Caco-2 (cell line): ENCODE results near the gene IKZF1. TPM values are rescaled to one million over a fixed set of nuclear protein-coding genes. Genes with fewer than 3 reads are reported as not detected.

Source experiments
- BruUV-seq: library from RNA; stranded (reverse); fragments of 400-500 nt; replicated peaks from 2 replicates; lab custom pipeline; 2021; lab: Mats Ljungman, UMichigan
- CTCF ChIA-PET: fragments of 300-600 bp; sonication (Branson Sonifier 250); formaldehyde crosslinking; loops from one replicate; lab custom pipeline; 2022; ENCODE audit warnings: antibody characterized with exemption; lab: Charles Lee
- POLR2A ChIA-PET: fragments of 300-600 bp; sonication (Branson Sonifier 250); formaldehyde crosslinking; loops from one replicate; lab custom pipeline; 2022; ENCODE audit warnings: antibody characterized with exemption; lab: Charles Lee
- DNase-seq, 2 experiments: peaks; one replicate each; pipeline versions ENCODE4 v3.0.0 to v3.0.0-alpha.2; 2020 to 2022
- H3K27me3 ChIP-seq: replicated peaks from 2 replicates; pipeline ENCODE4 v1.6.0; 2011; ENCODE audit warnings: low read length; ENCODE audit not compliant: control insufficient read depth, insufficient read depth
- H3K36me3 ChIP-seq: 2 replicates; pipeline ENCODE4 v1.5.1; 2011; ENCODE audit warnings: low read length; ENCODE audit not compliant: control insufficient read depth, insufficient read depth
- H3K4me1 ChIP-seq: fragments of 250-450 bp; sonication (Bioruptor Pico); 2 replicates; pipeline ENCODE4 v1.5.1; 2020; ENCODE audit warnings: mild to moderate bottlenecking
- H3K4me3 ChIP-seq: 2 replicates; pipeline ENCODE4 v1.5.1; 2011; ENCODE audit warnings: low read depth, mild to moderate bottlenecking, control low read depth, low read length
- H3K9me3 ChIP-seq: fragments of 250-450 bp; sonication (Bioruptor Pico); 2 replicates; pipeline ENCODE4 v1.5.1; 2020; ENCODE audit warnings: mild to moderate bottlenecking, moderate library complexity
- H3K27ac Mint-ChIP-seq: one replicate; pipeline ENCODE4 v1.8.0; 2022; ENCODE audit warnings: mixed read lengths; ENCODE audit not compliant: unreplicated experiment
- H3K27me3 Mint-ChIP-seq: one replicate; pipeline ENCODE4 v1.8.0; 2022; ENCODE audit warnings: mixed read lengths; ENCODE audit not compliant: insufficient read depth, unreplicated experiment
- H3K36me3 Mint-ChIP-seq: one replicate; pipeline ENCODE4 v1.8.0; 2022; ENCODE audit warnings: mild to moderate bottlenecking, mixed read lengths; ENCODE audit not compliant: insufficient read depth, unreplicated experiment
- H3K4me1 Mint-ChIP-seq: one replicate; pipeline ENCODE4 v1.8.0; 2022; ENCODE audit warnings: low read depth, mixed read lengths; ENCODE audit not compliant: unreplicated experiment
- H3K4me3 Mint-ChIP-seq: one replicate; pipeline ENCODE4 v1.8.0; 2022; ENCODE audit warnings: mild to moderate bottlenecking, moderate library complexity, mixed read lengths; ENCODE audit not compliant: unreplicated experiment
- H3K9me3 Mint-ChIP-seq: one replicate; pipeline ENCODE4 v1.8.0; 2022; ENCODE audit warnings: mixed read lengths; ENCODE audit not compliant: unreplicated experiment
- CTCF ChIP-seq, 2 experiments: fragments of 200-600 bp in 1 of 2; IDR thresholded peaks; 1 replicate in 1 of 2; 2 replicates in 1 of 2; pipeline versions ENCODE4 v1.5.1 to v1.8.0; 2011 to 2022; ENCODE audit warnings: antibody characterized with exemption in 1 of 2, control low read depth in 1 of 2, inconsistent platforms in 1 of 2, low read depth in 1 of 2, low read length in 1 of 2, mild to moderate bottlenecking in 1 of 2, moderate library complexity in 1 of 2; ENCODE audit not compliant: insufficient read depth in 1 of 2, severe bottlenecking in 1 of 2, unreplicated experiment in 1 of 2
- intact Hi-C: fragments of 100-400 bp; cut with micrococcal nuclease; formaldehyde crosslinking; loops from one replicate; pipeline ENCODE4 v1.10.0; 2022; ENCODE audit not compliant: unreplicated experiment
- total RNA-seq: library from RNA; stranded (reverse); gene quantifications from 2 replicates; pipeline ENCODE4 v1.2.3, GENCODE V29; 2022

Gene IKZF1
- total RNA-seq, 1 experiment from 2014 or later: not detected

GRCh38 chr7:50262916-50263690 is 41.4 kb upstream of the IKZF1 start:
- ChIA-PET POLR2A (no interaction called here), CTCF (no interaction called here)
- Histone ChIP-seq H3K4me3 (no peak overlapping the region), H3K27me3 (no peaks in the 10 kb centered on the region), H3K36me3 (no peaks in the 10 kb centered on the region), H3K9me3 (no peaks in the 10 kb centered on the region), H3K4me1 (no peaks in the 10 kb centered on the region)
- H3K36me3 Mint-ChIP-seq: no peaks in the 10 kb centered on the region
- no peaks in the 10 kb centered on the region for H3K4me1 Mint-ChIP-seq
- no peak overlapping the region for H3K4me3 Mint-ChIP-seq
- no peaks in the 10 kb centered on the region for H3K9me3 Mint-ChIP-seq
- TF ChIP-seq CTCF (IDR thresholded peaks at IDR 0.05; ENCODE audit: insufficient read depth in 1 of 2, low read depth in 1 of 2, low read length in 1 of 2, severe bottlenecking in 1 of 2, unreplicated experiment in 1 of 2): no peak
- peaks cover 17% of the 10 kb centered on the region for H3K27me3 Mint-ChIP-seq
- no TSS peak for BruUV-seq
- DNase-seq: no peak
- intact Hi-C loops: no loop called here
- no peak overlapping the region for H3K27ac Mint-ChIP-seq

DNA sequence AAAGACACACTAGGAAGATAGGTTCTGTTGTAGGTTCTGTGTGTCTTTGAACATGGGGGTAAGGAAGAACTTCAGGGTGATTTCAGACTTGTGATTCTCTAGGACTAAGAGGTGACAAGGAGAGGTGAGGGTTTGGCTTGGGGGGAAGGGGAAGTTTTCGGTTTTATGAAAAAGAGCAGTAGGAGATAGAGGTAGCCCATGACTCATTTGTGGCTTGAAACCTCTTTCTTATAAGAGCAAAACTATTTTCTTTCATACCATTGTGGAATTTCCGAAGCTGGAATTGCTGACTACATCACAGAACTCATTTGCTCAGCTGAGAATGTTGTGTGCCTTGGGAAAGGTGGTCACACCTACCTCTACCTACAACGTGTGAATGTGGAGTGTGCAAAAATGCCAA is 39.6 kb upstream of the IKZF1 start:
- ChIA-PET POLR2A (no interaction called here), CTCF (no interaction called here)
- Mint-ChIP-seq H3K36me3 (no peaks in the 10 kb centered on the region), H3K9me3 (no peaks in the 10 kb centered on the region), H3K4me3 (no peak overlapping the region), H3K4me1 (no peaks in the 10 kb centered on the region), H3K27me3 (peaks cover 16% of the 10 kb centered on the region), H3K27ac (no peak overlapping the region)
- Histone ChIP-seq H3K4me1 (no peaks in the 10 kb centered on the region), H3K36me3 (no peaks in the 10 kb centered on the region), H3K9me3 (no peaks in the 10 kb centered on the region), H3K27me3 (no peaks in the 10 kb centered on the region), H3K4me3 (no peak overlapping the region)
- BruUV-seq: no TSS peak
- DNase-seq: no peak
- intact Hi-C loops: no loop called here
- TF ChIP-seq CTCF (IDR thresholded peaks at IDR 0.05; ENCODE audit: insufficient read depth in 1 of 2, low read depth in 1 of 2, low read length in 1 of 2, severe bottlenecking in 1 of 2, unreplicated experiment in 1 of 2): no peak

- H3K4me1 Mint-ChIP-seq: no peaks in the 10 kb centered on the region
- no peak overlapping the region for H3K27ac Mint-ChIP-seq
- no peak overlapping the region for H3K4me3 Mint-ChIP-seq
- peaks cover 19% of the 10 kb centered on the region for H3K27me3 Mint-ChIP-seq
- CTCF ChIA-PET: no interaction called here
- BruUV-seq: no TSS peak
- no peaks in the 10 kb centered on the region for H3K4me1 ChIP-seq
- H3K27me3 ChIP-seq: no peaks in the 10 kb centered on the region
- TF ChIP-seq CTCF (IDR thresholded peaks at IDR 0.05; ENCODE audit: insufficient read depth in 1 of 2, low read depth in 1 of 2, low read length in 1 of 2, severe bottlenecking in 1 of 2, unreplicated experiment in 1 of 2): no peak
- intact Hi-C loops: no loop called here
- no peak for DNase-seq
- no peaks in the 10 kb centered on the region for H3K9me3 ChIP-seq
- H3K36me3 ChIP-seq: no peaks in the 10 kb centered on the region
- POLR2A ChIA-PET: no interaction called here
- H3K9me3 Mint-ChIP-seq: no peaks in the 10 kb centered on the region
- H3K4me3 ChIP-seq: no peak overlapping the region
- H3K36me3 Mint-ChIP-seq: no peaks in the 10 kb centered on the region
These were observed 38.4 kb upstream of the IKZF1 start for GRCh38 chr7:50265968-50266634.
